GM19099 (cell line): Measurements from ENCODE around the gene FANCC.

Source experiments
- POLR2A ChIP-seq: IDR thresholded peaks from 3 replicates; pipeline ENCODE4 v1.6.1; 2011; ENCODE audit warnings: low read depth; ENCODE audit not compliant: insufficient read length; ENCODE audit errors: extremely low read depth

Gene FANCC

DNA sequence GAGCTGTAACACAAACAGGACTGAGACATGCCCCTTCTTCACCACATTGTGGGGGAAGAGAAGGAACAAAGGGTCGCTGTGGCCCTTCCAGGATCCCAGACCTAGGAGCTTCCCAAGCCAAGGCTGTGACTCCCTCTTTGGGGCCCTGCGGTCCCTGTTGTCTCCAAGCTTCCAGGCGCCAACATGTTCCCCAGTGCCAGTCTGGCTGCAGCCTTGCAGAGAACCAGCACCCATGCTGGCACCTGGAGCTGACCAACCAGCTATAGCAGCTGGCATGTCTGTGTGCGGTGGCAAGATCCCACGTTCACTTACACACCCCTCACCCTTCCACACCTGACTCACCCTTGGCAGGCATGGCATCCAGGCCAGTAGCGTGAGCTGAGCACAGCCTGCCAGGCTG lies 20.7 kb upstream of the FANCC start:
- TF ChIP-seq POLR2A, result no peak

DNA sequence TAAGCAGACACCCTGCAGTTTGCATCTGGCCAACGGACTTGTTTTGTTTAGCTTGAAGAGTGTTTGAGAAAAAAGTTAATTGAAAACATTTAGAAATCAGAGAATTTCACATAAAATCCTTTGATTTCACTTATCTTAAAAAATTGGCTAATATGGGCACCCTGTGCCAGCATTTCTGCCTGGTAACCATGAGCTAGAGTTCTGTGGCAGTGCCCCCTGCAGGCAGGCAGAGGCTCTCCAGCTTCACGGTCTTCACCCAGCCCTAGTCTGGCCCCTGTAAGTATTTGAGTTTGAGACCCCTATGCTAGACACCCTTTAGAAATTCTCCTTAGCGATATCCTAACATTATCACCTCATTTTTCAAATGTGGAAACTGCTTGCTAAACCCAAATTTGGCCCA lies 18.8 kb upstream of the FANCC start:
- TF ChIP-seq POLR2A, result no peak

DNA sequence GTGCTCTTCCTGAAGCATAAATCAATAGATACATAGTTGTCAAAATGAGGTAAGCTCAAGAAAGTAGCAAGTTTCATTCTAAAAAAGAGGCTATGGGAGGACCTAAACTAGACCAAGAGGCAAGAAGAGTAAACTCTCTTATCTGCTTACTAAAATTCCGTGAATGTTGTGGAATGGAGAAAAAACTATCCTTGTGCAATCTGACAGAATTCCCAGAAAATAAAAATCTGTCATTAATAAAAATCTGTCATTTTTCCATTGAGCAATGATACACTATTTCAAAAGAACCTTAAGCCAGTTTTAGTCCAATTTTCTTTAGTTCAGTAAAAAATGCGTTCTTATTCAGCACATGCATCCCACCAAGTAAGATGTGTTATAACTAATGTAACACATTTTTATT lies 15.9 kb upstream of the FANCC start:
- no peak for TF ChIP-seq POLR2A

DNA sequence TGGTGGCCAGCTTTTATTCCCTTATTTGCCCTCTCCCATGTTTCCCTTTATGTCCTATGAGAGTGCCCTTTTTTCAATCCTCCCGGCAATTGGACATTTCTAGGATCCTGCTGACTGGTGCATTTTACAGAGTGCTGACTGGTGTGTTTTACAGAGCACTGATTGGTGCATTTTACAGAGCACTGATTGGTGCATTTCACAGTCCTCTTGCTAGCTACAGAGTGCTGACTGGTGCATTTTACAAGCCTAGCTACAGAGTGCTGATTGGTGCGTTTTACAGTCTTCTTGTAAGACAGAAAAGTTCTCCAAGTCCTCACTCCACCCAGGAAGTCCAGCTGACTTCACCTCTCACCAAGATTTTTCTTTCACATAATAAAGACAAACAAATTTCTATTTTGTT lies 15.4 kb upstream of the FANCC start:
- no peak for TF ChIP-seq POLR2A

DNA sequence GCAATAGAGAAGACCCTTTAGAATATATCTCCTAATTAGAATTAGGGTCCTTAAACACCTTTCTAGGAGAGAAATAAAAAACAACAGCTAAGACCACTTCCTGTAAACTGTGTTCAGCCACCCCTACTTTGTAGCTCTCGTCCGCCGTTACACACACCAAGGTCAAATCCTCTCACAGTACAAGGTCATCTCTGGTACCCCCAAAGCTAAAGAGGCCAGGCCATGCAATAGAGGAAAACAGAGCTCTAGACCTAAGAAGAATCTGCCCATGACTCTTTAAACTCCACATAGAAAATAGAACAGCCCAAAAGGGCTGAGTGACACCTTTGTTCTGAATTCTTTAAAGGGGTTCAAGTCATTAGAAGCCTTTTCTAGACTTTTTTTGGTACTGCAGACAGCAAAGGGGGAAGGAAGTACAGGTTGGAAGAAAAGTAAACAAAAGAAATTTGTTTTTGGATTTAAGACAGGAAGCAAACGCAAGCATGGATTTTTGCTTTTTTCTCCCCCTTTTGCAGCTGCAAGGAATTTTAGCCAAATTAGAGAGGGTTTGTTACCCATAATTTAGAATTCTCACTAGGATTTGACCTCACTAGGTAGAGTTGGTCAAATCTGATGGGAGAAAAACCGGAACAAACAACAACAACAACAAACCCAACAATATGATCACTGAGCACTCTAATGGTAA lies 13.4 kb upstream of the FANCC start:
- no peak for TF ChIP-seq POLR2A

DNA sequence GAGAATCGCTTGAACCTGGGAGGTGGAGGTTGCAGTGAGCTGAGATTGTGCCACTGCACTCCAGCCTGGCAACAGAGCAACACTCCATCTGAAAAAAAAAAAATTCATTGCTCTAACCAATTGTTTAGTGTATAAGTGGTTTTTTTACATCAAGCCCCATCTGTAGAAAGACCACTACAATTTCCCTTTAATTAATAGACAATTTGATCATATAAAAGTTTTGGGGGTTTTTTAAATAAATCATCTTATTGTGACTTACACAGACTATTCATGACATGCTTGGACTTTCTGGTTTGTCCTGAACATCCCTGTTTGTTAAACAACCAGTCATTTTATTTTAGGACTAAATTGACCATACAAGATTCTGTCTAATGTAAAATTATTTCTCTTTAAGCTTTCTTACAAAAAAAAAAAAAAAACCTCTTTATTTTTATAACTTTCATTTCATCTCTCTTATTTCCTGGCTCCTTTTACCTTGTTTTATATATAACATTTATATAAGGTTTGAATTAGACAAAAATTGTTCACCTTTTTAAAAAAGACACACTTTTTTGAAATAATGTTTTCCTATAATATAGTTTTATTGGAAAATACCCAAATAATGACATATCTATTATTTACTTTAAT lies 9.8 kb upstream of the FANCC start:
- TF ChIP-seq POLR2A, result no peak

DNA sequence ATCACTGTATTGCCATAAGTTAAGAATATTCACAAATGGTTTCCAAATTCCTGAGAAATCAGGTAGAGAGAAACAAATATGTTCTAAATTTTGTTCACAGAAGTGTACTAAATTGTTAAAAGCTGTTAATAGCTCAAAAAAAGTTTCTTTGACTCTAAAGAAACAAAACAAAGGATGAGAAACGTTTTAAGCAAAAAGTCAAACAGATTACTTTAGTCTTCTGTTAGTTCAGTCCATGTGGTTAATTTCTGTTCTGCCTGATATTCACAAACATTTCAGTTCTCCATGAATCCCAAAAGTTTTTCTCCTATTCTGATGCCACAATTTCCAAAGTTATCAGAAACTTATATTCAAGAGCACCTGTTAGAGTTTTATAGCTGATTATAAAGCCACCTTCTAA lies 7.7 kb upstream of the FANCC start:
- no peak for TF ChIP-seq POLR2A

DNA sequence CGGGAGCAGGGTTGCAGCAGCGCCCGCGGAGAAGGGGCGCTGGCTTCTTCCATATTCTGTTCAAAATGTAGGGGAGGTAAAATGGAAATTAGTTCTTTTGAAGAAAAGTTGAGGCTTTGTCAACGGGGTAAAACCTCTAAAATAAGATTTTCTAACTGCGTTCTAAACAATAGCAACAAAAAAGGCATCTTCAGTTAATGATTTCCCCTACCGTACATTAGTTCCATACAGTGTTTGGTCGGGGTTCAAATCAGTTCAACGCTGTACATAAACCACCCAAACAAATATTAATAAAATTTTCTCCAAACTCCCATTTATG lies 343 bp upstream of the FANCC start:
- no peak for TF ChIP-seq POLR2A

DNA sequence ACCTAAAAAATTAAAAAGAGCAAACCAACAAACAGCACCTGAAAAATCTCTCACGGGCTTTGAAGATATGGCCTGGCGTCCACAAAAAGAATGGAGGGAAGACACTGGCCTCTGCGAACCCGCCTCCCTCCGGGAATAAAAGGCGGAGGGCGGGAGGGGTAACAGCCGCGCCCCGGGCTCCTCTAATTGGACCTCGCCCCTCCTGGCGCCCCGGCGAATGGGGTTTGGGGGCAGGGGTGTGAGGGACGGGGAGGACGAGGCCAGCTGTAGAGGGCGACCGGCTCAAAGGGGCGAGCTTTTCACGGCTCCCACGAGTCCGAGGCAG lies 753 bp downstream of the FANCC start:
- TF ChIP-seq POLR2A, result no peak

DNA sequence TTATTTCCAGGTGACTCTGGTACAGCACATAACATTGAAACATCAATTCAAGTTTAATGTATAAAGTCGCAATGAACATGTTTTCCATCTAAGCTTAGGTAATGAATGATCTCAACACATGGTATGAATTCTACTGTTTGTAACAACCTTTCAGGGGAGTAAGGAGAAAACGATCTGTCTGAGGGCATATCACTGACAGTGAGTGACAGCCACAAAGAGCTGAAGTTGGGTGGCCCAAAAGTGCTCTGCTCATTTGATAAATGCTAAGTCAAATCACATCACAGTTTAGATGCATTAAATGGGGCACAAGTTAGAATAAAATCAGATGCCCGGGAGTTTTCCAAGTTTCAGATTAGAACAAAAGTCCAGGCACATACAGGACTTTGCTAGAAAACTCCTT lies 1.2 kb downstream of the FANCC start:
- TF ChIP-seq POLR2A, result no peak

DNA sequence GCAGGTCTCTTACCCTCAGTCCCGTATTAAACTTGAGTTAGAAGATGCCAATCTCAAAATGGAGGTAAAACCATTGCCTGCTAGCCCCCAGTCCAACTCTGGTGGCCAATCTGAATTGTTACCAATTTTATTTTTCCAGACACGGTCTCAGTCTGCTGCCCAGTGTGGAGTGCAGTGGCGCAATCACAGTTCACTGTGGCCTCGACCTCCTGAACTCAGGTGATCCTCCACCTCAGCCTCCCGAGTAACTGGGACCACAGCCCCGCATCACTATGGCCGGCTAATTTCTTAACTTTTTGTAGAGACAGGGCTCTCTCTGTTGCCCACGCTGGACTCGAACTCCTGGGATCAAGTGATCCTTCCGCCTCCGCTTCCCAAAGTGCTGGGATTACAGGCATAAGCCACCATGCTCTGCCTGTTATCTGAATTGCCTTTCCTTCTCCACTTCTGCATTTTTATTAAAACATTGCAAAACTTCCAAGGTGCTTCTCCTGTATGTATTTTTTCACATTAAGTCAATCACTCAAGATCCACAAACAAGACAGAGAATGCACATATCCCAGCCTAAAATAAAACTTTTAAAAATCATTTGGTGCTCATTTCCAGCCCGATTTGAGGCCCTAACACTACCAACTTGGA lies 2.3 kb downstream of the FANCC start:
- TF ChIP-seq POLR2A, result no peak

DNA sequence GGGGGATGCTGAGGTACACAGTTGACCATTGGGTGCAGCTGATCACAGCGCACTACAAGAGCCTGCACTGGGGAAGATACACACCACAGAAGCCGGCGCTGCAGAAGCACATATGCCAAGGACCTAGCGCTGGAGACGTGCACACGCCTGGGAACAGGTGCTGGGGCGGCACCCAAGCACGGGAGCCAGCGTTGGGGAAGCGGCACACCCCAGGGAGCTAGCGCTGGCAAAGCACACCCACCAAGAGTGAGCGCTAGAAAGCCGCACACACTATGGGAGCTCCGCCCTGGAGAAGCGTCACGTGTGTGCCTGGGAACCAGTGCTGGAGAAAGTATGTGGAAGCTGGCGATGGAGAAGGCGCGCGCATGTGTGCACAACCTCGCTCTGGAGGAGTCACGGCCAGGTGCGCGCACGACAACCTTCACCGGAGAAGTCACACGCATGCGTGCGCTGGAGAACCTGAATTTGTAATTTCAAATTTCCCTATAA lies 4.5 kb downstream of the FANCC start:
- TF ChIP-seq POLR2A, result no peak

DNA sequence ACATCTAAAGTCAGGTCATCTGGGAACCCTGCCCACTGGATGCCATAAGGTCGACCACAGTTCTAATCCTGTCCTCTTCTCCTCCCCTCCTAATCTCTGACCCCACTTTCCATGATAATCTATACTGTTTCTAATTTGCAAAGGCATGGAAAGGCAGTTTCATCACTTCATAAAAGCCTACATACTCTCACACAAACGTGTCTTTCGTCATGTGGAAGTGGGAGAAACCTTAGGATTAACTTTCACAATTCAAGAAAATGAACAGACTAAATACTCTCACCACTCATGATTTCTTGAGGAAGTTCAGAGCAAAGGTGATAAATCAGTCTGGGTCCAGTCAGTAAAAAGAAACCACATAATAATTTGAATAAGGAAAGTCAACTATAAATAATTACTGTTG lies 5.5 kb downstream of the FANCC start:
- no peak for TF ChIP-seq POLR2A

DNA sequence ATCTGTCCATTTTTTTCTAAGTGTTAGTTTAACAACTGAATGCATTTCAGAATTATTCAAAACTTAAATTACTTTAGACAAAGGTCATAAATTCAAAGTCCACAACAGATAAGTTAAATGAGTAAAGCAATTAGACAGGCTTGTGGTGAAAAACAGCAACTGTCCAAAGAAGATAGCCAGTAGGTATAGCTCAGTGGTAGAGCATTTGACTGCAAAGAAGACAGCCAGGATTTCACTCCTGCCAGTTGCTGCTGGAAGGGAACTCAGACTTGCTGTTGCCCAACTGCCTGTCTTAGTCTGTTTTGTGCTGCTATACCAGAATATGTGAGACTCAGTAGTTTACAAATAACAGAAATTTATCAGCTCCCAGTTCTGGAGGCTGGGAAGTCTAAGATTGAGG lies 10.0 kb downstream of the FANCC start:
- no peak for TF ChIP-seq POLR2A

DNA sequence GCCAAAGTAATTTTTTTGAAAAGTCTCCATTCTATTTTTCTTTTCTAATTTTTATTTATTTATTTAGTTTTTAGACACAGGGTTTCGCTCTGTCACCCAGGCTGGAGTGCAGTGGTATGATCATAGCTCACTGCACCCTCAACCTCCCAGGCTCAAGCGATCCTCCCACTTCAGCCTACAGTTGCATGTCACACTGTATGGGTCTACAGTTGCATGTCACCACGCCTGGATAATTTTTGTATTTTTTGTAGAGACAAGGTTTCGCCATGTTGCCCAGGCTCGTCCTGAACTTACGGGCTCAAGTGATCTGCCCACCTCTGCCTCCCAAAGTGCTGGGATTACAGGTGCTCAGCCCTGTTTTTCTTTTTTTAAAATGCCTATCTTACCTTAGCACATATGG lies 10.7 kb downstream of the FANCC start:
- no peak for TF ChIP-seq POLR2A

DNA sequence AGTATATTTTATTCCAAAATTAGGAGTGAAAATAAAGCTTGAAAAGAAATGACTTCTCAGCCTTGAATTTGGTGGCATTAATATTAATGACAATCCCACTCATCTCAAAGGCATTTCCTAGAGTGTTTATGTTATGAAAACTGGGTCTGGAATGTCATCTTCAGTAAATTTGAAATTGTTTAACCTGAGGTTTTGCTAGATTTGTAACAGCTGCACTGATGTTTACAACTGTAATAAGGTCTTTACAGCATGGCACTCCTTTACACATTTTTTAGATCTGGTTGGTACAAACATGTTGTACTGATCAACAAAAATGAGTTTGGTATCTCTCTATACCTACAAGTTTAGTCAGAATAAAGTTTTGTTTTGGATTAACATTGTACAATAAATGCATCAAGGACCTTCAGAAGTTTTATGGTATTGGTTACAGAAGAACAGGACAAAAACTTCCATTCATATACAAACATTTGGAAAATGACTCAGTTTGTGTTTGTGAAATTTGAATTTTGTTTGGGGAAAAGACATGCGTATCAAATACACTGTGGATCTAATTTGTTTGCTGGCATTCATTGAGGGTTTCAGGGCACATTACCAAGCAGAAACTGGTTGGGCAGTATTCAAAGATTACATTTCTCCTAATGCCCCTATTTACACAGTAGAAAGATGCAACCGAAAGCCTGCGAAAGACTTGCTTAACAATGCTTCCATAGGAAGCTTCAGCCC lies 11.6 kb downstream of the FANCC start:
- no peak for TF ChIP-seq POLR2A
